AG10803 (cell line): Measurements from ENCODE around the gene CMIP.

Source experiments
- DNase-seq: peaks from one replicate; pipeline ENCODE4 v3.0.0; 2010; ENCODE audit warnings: low read depth
- H3K4me3 ChIP-seq: 2 replicates; pipeline ENCODE4 v1.5.1; 2011; ENCODE audit warnings: mild to moderate bottlenecking, low read length, control low read depth
- TF ChIP-seq, protein P1 (sequence below): conservative IDR thresholded peaks from 2 replicates; pipeline ENCODE4 v1.5.1; 2011; ENCODE audit warnings: mild to moderate bottlenecking, low read length, control low read depth, inconsistent platforms

The CMIP gene

DNA sequence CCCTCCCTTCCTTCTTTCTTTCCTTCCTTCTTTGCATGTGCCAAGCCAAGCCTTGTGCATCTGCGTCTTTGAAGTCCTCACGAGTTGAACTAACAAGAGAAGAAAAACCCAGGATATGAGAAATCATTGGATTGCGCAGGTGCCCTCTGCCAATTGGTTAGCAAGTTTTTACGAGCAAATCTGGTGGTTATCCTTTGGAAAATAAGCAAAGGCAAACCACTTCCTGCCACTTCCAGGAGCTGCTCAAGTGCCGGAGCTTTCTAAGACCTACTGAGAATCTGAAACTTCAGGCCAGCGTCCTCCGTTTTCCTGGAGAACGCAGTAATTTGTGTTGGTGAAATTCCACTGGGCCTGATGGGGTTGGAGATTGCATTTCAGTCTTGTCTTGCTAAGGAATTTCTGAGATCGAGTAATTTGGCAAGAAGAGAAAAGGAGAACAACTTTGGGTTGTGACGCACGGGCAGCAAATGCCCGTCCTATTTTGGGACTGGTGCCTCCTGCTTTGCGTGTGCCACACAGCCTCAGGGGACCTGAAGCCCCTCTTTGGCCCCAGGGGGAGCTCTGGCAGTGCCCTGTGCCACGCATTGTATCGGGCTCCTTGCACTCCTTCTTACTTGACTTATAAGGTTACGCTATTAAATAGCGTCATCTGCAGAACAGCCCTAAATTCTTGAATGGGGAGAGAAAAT lies 56.4 kb downstream of the CMIP start:
- peak; percentile 71 for DNase-seq
- TF ChIP-seq, protein P1, sequence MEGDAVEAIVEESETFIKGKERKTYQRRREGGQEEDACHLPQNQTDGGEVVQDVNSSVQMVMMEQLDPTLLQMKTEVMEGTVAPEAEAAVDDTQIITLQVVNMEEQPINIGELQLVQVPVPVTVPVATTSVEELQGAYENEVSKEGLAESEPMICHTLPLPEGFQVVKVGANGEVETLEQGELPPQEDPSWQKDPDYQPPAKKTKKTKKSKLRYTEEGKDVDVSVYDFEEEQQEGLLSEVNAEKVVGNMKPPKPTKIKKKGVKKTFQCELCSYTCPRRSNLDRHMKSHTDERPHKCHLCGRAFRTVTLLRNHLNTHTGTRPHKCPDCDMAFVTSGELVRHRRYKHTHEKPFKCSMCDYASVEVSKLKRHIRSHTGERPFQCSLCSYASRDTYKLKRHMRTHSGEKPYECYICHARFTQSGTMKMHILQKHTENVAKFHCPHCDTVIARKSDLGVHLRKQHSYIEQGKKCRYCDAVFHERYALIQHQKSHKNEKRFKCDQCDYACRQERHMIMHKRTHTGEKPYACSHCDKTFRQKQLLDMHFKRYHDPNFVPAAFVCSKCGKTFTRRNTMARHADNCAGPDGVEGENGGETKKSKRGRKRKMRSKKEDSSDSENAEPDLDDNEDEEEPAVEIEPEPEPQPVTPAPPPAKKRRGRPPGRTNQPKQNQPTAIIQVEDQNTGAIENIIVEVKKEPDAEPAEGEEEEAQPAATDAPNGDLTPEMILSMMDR, result no peak
- no peak overlapping the region for H3K4me3 ChIP-seq

DNA sequence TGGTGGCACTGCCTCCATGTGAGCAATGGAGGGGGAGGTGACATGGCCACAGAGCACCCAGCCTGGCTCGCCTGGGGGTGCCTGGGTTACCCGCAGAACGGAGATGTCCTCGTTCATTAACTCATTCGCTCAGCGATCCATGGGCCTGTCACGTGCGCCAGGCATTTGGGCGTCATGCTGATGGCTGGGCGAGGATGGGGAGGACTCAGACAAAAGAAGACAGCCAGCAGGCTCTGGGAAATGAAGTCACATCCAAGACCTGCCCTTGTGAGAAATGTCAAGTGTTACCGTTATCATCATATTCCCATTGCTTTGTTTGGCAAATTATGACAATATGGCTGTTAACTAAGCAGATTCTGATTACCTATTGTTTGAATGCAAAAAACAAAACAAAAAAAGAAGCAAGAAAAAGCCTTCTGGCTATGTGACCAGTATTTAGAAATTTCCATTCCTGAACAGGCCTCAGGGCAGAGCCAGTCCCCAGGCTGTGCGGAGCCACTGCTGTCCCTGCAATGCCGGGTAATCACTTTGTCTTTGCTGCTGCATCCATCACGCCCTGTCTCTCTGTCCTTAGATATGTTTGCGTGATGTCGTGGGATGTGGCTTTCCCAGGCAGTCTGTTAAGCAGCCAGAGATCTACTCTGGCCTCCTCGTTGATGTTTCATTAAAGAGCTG lies 57.9 kb downstream of the CMIP start:
- TF ChIP-seq, protein P1, result no peak
- no peak overlapping the region for H3K4me3 ChIP-seq
- no peak for DNase-seq

DNA sequence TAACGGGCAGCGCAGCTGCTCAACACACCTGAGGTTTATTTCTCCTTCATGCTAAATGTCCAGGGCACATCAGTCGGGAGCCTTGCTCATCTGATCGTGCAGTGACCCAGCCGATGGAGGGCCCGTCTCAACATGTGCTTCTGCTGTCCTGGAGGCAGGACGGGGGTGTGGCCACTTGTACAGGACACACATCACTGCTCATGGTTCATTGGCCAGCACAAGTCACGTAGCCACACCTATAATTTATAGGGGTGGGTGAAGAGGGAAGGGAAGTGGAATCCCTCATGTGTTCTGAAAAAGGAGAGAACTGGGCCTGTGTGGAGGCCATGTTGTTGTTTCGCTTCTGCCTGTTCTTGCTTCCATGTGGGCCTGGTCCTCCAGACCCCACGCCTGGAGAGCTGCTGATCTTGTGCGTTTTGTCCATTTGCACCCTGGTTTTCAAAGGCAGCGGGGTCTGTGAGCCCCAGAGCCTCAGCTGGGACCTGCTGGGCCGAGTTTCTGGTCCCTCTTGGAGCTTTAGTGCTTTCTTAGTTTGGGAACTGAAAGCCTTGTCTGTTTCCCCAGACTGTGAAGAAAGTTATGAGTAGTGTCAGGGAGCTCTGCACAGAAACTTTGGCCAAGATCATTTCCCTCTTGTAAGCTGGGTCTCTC lies 60.5 kb downstream of the CMIP start:
- no peak for DNase-seq
- TF ChIP-seq, protein P1, result no peak
- H3K4me3 ChIP-seq, result no peak overlapping the region

DNA sequence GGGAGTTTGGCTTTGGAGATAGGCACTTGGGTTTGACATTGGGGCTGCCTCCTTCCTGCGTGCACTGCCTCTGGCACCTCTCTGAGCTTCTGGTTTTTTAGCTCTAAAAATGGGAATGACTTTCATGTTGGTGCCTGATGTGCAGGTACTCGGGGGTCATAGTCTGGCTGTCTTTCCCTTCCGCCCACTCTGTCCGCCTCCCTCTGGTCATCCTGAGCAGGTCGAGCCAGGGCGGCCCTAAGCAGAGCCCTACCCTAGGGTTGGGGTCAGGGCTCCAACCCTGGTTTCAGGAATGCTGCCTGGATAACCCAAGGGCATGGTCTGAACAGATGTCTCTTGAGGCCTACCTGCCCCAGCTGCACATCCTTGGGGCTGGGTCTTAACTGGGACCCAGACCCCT lies 64.8 kb downstream of the CMIP start:
- DNase-seq, result no peak
- no peak overlapping the region for H3K4me3 ChIP-seq
- TF ChIP-seq, protein P1, result no peak

DNA sequence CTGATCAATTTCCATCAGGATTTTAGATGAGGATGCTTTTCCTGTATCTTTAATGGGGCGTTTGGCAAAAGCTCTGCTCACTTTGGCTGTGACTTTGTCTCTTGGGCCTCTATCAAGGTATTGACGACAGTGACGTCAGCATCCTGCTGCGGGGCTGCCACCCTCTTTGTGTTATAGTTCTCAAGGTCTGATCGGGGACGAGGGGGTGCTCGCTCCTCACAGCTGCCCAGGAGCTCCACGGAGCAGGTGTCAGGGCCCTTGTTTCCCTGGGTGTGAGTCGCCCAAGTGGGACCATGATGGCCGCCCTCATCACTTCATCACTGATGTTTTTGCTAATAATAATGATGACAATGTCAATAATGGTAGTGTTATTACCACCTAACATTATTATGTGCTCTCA lies 65.4 kb downstream of the CMIP start:
- TF ChIP-seq, protein P1, result no peak

DNA sequence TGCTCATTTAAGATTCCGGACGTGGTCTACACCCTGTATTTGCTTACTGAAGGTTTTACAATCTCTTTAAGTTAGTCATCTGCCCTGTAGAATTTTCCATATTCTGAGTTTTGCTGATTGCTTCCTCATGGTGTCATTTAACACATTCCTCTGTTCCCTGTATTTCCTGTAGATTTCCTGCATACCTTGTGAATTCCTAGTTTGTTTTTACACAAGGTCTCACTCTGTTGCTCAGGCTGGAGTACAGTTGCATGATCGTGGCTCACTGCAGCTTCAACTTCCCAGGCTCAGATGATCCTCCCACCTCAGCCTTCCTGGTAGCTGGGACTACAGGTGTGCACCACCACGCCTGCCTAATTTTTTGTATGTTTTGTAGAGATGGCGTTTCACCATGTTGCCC lies 66.8 kb downstream of the CMIP start:
- no peak overlapping the region for H3K4me3 ChIP-seq
- TF ChIP-seq, protein P1, result no peak
- DNase-seq, result peak; percentile 80

More for the DNA sequence above, 65.4 kb downstream of the CMIP start:
- no peak for DNase-seq
- no peak overlapping the region for H3K4me3 ChIP-seq
